ENCODE results near the gene RBM33. TPM values are rescaled to one million over a fixed set of nuclear protein-coding genes. Genes with fewer than 3 reads are reported as not detected.

RBM33 gene
- total and polyA plus RNA-seq, 2 donors from 2014 or later = 9.8 to 78.7 TPM

GRCh38 chr7:155809947-155810769 is 165.7 kb downstream of the RBM33 start:
- Histone ChIP-seq H3K36me3 (ENCODE audit: control insufficient read depth in 2 of 3, insufficient read depth in 3 of 3, low read length in 3 of 3) (no peaks in the 10 kb centered on the region), H3K27ac (ENCODE audit: low read depth in 2 of 2, low read length in 2 of 2) (no peak overlapping the region), H3K4me1 (ENCODE audit: control insufficient read depth in 2 of 3, insufficient read depth in 2 of 3, low read depth in 1 of 3, low read length in 3 of 3) (peaks cover 0 to 18% (median 0%) of the 10 kb centered on the region in 3 donors), H3K9ac (ENCODE audit: low read length in 3 of 3) (no peak overlapping the region), H3K4me3 (ENCODE audit: low read length in 3 of 3) (peak overlapping the region; percentile 16 to 53 (median 23)), H3K9me3 (ENCODE audit: control insufficient read depth in 2 of 3, insufficient read depth in 1 of 3, low read length in 3 of 3) (no peaks in the 10 kb centered on the region), H3K27me3 (ENCODE audit: control insufficient read depth, insufficient read depth, low read length) (peaks cover 36% of the 10 kb centered on the region)
- TF ChIP-seq CTCF (IDR thresholded peaks at IDR 0.05; ENCODE audit: borderline replicate concordance, extremely low read depth, insufficient read depth) = no peak
- intact Hi-C loops (cut with DNase I) = no loop called here
- FAIRE-seq = no peak
- DNase-seq = peak in 3 of 5 donors; percentile 24 to 83 (median 63)

- no peak overlapping the region for H3K9ac ChIP-seq (ENCODE audit: low read length in 3 of 3)
- peaks cover 36% of the 10 kb centered on the region for H3K27me3 ChIP-seq (ENCODE audit: control insufficient read depth, insufficient read depth, low read length)
- peaks cover 0 to 13% (median 0%) of the 10 kb centered on the region in 3 donors for H3K4me1 ChIP-seq (ENCODE audit: control insufficient read depth in 2 of 3, insufficient read depth in 2 of 3, low read depth in 1 of 3, low read length in 3 of 3)
- intact Hi-C loops (cut with DNase I) = no loop called here
- H3K27ac ChIP-seq (ENCODE audit: low read depth in 2 of 2, low read length in 2 of 2) = no peak overlapping the region
- H3K4me3 ChIP-seq (ENCODE audit: low read length in 3 of 3) = peak overlapping the region in 2 of 3 donors; percentile 23 to 53
- no peaks in the 10 kb centered on the region for H3K9me3 ChIP-seq (ENCODE audit: control insufficient read depth in 2 of 3, insufficient read depth in 1 of 3, low read length in 3 of 3)
- FAIRE-seq (no peak), DNase-seq (peak in 1 of 5 donors; percentile 66)
- TF ChIP-seq CTCF (IDR thresholded peaks at IDR 0.05; ENCODE audit: borderline replicate concordance, extremely low read depth, insufficient read depth) = no peak
- H3K36me3 ChIP-seq (ENCODE audit: control insufficient read depth in 2 of 3, insufficient read depth in 3 of 3, low read length in 3 of 3) = no peaks in the 10 kb centered on the region
Observed at GRCh38 chr7:155810770-155811559, 166.5 kb downstream of the RBM33 start.

- no peak overlapping the region for H3K9ac ChIP-seq (ENCODE audit: low read length in 3 of 3)
- TF ChIP-seq CTCF (IDR thresholded peaks at IDR 0.05; ENCODE audit: borderline replicate concordance, extremely low read depth, insufficient read depth) = no peak
- intact Hi-C loops (cut with DNase I) = no loop called here
- H3K4me3 ChIP-seq (ENCODE audit: low read length in 3 of 3) = peak overlapping the region in 1 of 3 donors; percentile 22
- H3K36me3 ChIP-seq (ENCODE audit: control insufficient read depth in 2 of 3, insufficient read depth in 3 of 3, low read length in 3 of 3) = no peaks in the 10 kb centered on the region
- peaks cover 0 to 13% (median 0%) of the 10 kb centered on the region in 3 donors for H3K4me1 ChIP-seq (ENCODE audit: control insufficient read depth in 2 of 3, insufficient read depth in 2 of 3, low read depth in 1 of 3, low read length in 3 of 3)
- H3K9me3 ChIP-seq (ENCODE audit: control insufficient read depth in 2 of 3, insufficient read depth in 1 of 3, low read length in 3 of 3) = no peaks in the 10 kb centered on the region
- peak in 1 of 5 donors; percentile 80 for DNase-seq
- H3K27me3 ChIP-seq (ENCODE audit: control insufficient read depth, insufficient read depth, low read length) = peaks cover 32% of the 10 kb centered on the region
- FAIRE-seq = no peak
- no peak overlapping the region for H3K27ac ChIP-seq (ENCODE audit: low read depth in 2 of 2, low read length in 2 of 2)
Observed at GRCh38 chr7:155811560-155811894, 167.1 kb downstream of the RBM33 start.
